GM19395 (cell line): Measurements from ENCODE around the gene CDK4.
"Not testable (repeated sequence)": the region's sequence is repeated elsewhere in the genome, so short reads cannot be mapped to it uniquely, and the experiment has no call there.

Experiments used
- ATAC-seq: cut with Tn5 transposase; IDR thresholded peaks from one replicate; pipeline ENCODE4 v1.9.1; 2021; ENCODE audit warnings: mild to moderate bottlenecking, moderate library complexity; ENCODE audit not compliant: unreplicated experiment

The CDK4 gene

GRCh38 chr12:57751788-57752667 lies at the start of gene CDK4:
Gene CDK4 (minus strand): TSS chr12:57752310. CDS start chr12:57751717, 593 bp downstream.
- ATAC-seq: peak; percentile 73

- ATAC-seq: no peak
Measured at GRCh38 chr12:57800965-57801364, 48.9 kb upstream of the CDK4 start.

DNA sequence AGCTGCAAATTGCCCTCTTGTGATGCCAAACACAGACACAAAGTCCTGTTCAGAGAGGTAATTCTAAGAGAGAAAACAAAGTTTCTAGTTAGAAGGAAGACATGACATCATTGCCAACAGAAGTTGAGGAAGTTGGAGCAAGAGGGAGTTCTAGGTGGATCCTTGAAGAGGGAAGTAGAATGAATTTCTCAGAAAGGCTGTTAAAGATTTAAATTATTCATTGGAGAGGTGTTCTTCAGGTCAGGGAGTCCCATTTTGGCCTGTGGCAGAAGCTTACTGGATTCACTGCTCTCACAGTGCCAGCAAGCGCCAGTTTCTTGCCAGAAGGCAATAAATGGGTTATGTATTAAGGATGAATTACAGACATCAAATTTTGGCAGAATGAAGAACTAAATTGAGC lies 45.8 kb upstream of the CDK4 start:
- no peak for ATAC-seq

DNA sequence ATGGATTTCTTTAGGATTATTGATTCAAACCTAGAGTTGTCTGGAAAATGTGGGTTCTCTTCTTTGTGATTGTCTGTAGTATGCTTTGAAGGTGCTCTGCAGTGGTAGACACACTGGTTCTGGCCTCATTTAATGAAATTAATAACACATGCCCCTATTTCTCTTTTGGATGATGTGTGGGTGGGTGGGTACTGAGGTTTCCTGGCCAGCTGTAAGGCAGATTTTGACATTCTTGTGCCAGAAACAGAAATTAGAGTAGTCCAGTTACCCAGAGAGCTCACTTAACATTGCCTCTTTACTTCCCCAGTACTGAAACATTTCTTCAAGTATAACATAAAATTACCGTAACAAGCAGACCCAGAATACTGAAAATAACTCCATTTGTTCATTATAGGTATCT lies 44.9 kb upstream of the CDK4 start:
- no peak for ATAC-seq

GRCh38 chr12:57795354-57795753 lies 43.2 kb upstream of the CDK4 start:
- no peak for ATAC-seq

DNA sequence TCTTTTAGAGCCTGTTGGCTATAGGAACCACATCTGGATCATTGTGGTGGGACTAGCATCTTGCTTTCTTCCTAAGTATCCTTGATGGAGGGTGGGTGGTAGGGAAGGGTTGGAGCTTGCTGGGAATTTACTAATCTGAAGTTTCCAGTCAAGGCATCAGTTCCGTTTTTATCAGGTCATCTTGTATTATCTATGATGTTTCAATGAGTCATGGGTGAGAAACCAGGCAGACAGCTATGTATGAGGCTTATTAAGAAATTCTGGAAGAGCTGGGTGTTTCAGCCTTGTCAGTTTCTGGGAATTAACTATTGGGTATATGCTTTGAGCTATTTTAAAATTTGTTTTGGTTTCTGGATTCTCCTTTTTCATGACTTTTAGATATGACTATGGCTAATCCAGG lies 41.8 kb upstream of the CDK4 start:
- ATAC-seq: no peak

DNA sequence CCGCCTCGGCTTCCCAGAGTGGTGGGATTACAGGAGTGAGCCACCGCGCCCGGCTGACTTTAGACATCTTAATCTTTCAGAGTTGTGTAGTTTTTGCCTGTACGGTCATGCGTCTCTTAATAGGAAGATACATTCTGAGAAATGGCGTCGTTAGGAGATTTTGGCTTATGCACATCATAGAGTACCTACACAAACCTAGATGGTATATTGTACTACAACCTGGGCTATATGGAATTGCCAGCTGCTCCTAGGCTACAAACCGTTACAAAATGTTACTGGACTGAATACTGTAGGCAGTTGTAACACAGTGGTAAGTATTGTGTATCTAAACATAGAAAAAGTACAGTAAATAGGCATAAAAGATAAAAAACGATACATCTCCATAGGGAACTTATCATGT lies 31.8 kb upstream of the CDK4 start:
- ATAC-seq: no peak

DNA sequence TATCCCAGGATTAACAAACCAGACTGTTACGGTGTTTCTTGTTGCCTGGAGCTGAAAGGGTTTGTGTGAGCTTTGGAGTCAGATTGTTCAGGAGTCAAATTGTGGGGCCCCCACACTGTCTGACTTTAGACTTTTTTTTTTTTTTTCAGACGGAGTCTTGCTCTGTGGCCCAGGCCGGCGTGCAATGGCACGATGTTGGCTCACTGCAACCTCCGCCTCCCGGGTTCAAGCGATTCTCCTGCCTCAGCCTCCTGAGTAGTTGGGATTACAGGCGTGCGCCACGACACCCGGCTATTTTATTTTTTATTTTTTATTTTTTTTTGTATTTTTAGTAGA lies 31.3 kb upstream of the CDK4 start:
- no peak for ATAC-seq

- ATAC-seq: peak; percentile 93
Measured at GRCh38 chr12:57782608-57783465, 30.7 kb upstream of the CDK4 start, which contains the start of gene TSFM. Gene TSFM (plus strand): TSS chr12:57782787. CDS start chr12:57782802, 15 bp downstream.

DNA sequence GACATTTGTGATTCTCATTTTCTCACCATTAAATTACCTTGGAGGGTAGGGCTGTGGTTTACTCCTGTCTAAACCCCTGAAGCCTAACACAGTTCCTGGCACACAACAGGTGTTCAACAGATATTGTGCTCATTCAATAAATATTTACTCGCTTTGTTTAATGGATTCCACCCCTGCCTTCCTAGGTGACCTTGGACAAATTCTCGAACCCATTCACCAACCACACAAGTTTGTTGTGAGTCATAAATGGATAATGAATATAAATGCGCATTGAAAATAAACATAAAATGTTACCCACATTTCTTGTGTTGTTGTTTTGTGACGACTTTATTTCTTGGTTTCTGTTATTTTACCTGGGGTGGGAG lies 30.1 kb upstream of the CDK4 start:
- peak; percentile 7 for ATAC-seq

- ATAC-seq: no peak
Measured at GRCh38 chr12:57781801-57782200, 29.7 kb upstream of the CDK4 start.

DNA sequence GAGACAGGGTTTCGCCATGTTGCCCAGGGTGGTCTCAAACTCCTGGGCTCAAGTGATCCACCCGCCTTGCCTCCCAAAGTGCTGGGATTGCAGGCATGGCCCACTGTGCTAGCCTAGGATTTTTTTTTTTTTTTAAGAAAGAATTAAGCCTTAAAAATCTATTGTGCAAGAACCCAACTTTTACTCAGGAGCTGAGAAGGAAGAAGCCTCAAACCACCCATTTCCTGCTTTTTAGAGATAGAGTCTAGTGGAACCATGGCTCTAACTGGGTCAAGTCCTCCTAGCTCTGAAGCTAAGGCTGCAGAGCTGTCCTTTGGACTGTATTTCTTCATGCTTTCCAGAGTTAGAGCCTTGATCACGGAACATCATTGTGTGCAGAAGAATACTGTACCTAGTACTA lies 29.1 kb upstream of the CDK4 start:
- ATAC-seq: no peak

GRCh38 chr12:57780284-57780897 lies 28.3 kb upstream of the CDK4 start:
- no peak for ATAC-seq

- no peak for ATAC-seq
Measured at GRCh38 chr12:57779736-57780135, 27.6 kb upstream of the CDK4 start.

GRCh38 chr12:57777911-57778310 lies 25.8 kb upstream of the CDK4 start:
- ATAC-seq: no peak

DNA sequence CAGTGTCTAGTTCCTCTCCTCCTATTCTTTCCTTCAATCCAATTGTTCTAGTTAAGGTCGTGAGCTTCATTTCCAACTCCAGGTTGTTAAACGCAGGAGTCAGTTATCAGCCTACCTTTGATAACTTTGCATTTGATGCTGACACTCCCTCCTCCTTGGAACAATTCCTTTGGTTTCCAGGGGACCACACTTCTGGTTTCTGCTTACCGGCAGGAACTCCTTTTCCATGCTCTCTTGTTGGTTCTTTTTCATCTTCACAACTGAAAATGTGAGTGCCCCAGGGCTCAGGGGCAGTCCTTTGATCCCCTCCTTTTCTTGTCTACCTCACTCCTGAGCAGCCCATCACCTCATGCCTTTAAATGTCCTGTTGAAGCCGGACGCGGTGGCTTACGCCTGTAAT lies 25.3 kb upstream of the CDK4 start:
- no peak for ATAC-seq

DNA sequence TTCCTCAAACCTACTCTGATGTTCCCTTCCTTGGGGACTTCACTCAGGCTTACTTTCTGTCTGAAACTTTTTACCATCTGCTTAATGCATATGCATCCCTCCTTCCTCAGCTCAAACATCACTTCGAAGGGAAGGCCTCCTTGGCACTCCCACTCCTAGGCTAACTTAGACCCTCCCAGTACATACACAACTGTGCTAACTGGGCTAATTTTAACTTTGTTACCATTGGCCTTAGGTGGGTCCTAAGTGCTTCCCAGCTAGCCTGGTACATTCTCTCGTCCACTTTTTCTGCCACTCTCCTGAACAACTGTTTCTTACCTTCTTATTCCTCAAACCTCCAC lies 24.1 kb upstream of the CDK4 start:
- no peak for ATAC-seq

GRCh38 chr12:57775563-57776246 lies 23.6 kb upstream of the CDK4 start:
- no peak for ATAC-seq

DNA sequence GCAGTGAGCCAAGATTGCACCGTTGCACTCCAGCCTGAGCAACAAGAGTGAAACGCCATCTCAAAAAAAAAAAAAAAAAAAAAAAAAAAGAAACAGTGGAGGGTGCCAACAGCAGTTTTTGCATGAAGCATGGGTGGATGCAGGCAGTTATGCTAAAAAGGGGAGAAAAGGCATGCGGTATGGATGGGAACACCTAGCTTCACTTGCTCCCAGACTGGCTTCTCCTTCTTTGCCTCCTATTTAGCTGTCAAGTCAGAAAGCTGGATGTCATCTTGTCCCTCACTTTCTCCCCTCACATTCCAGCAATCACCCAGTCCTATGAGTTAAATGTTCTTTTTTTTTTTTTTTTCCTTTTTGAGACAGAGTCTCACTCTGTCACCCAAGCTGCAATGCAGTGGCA lies 22.9 kb upstream of the CDK4 start:
- ATAC-seq: no peak

DNA sequence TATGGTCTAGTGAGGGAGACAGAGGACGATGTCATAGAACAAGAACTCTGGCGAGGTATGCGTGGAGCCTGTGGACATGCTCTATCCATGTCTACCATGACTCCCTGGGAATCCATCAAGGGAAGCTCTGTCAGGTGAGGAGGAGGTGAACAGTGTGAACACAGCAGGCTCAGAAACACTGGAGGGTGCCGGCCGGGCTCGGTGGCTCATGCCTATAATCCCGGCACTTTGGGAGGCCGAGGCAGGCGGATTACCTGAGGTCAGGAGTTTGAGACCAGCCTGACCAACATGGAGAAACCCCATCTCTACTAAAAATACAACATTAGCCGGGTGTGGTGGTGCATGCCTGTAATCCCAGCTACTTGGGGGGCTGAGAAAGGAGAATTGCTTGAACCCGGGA lies 22.5 kb upstream of the CDK4 start:
- not testable (repeated sequence) for ATAC-seq
